Osteoblast (primary cell): ENCODE measurements around the gene HBS1L. TPM values are rescaled to one million over a fixed set of nuclear protein-coding genes. Genes with fewer than 3 reads are reported as not detected.
A peak's percentile ranks its signal among the peaks of the same experiment; 100 is the strongest.

Source experiments
- DNase-seq: peaks from one replicate; pipeline ENCODE4 v3.0.0; 2011; ENCODE audit warnings: low spot score, mixed read lengths; ENCODE audit not compliant: insufficient read length; ENCODE audit errors: missing footprints
- H2AFZ ChIP-seq: 2 replicates; pipeline ENCODE4 v1.6.0; 2011; ENCODE audit warnings: mild to moderate bottlenecking, low read length
- H3K27ac ChIP-seq: 2 replicates; pipeline ENCODE4 v1.5.1; 2011; ENCODE audit warnings: mild to moderate bottlenecking, low read depth, low read length, moderate library complexity
- H3K27me3 ChIP-seq: 2 replicates; pipeline ENCODE4 v1.6.0; 2012; ENCODE audit warnings: mild to moderate bottlenecking, control low read depth, inconsistent platforms, low read length, moderate library complexity; ENCODE audit not compliant: insufficient read depth
- H3K36me3 ChIP-seq: 2 replicates; pipeline ENCODE4 v1.5.1; 2011; ENCODE audit warnings: mild to moderate bottlenecking, low read length, control low read depth, moderate library complexity; ENCODE audit not compliant: insufficient read depth
- H3K4me1 ChIP-seq: 2 replicates; pipeline ENCODE4 v1.5.1; 2011; ENCODE audit warnings: mild to moderate bottlenecking, low read length, control low read depth, moderate library complexity; ENCODE audit not compliant: insufficient read depth
- H3K4me2 ChIP-seq: 2 replicates; pipeline ENCODE4 v1.6.0; 2011; ENCODE audit warnings: mild to moderate bottlenecking, low read length; ENCODE audit not compliant: insufficient read depth
- H3K4me3 ChIP-seq: fragments of 200-600 bp; sonication (generic); 3 replicates; pipeline ENCODE4 v1.5.1; 2012; ENCODE audit warnings: mild to moderate bottlenecking, low read length, inconsistent platforms; ENCODE audit not compliant: insufficient read depth
- H3K79me2 ChIP-seq: 2 replicates; pipeline ENCODE4 v1.6.0; 2012; ENCODE audit warnings: mild to moderate bottlenecking, low read length, control low read depth, inconsistent platforms; ENCODE audit not compliant: insufficient read depth
- H3K9me3 ChIP-seq: 2 replicates; pipeline ENCODE4 v1.5.1; 2011; ENCODE audit warnings: low read depth, low read length, control low read depth
- H4K20me1 ChIP-seq: 2 replicates; pipeline ENCODE4 v1.6.0; 2012; ENCODE audit warnings: mild to moderate bottlenecking, low read length, control low read depth; ENCODE audit not compliant: insufficient read depth
- CTCF ChIP-seq: IDR thresholded peaks from 2 replicates; pipeline ENCODE4 v1.5.1; 2011; ENCODE audit warnings: mild to moderate bottlenecking, low read depth, low read length, moderate library complexity; ENCODE audit errors: extremely low read depth
- total RNA-seq: library from RNA; depleted of rRNA; stranded (reverse); fragments of >200 nt; gene quantifications from 2 replicates; pipeline ENCODE4 v1.2.3, GENCODE V29; 2012

HBS1L gene
- total RNA-seq, 1 donor = 94.8 TPM

- Histone ChIP-seq H3K4me2 (no peak overlapping the region), H3K27me3 (no peaks in the 10 kb centered on the region), H3K9me3 (no peaks in the 10 kb centered on the region), H3K4me3 (no peak overlapping the region), H2AFZ (no peak overlapping the region), H3K4me1 (no peaks in the 10 kb centered on the region), H3K36me3 (no peaks in the 10 kb centered on the region), H4K20me1 (no peaks in the 10 kb centered on the region), H3K27ac (no peak overlapping the region), H3K79me2 (no peaks in the 10 kb centered on the region)
- no peak for TF ChIP-seq CTCF
- DNase-seq = no peak
Observed at GRCh38 chr6:135006386-135006914, 48.2 kb downstream of the HBS1L start.

- Histone ChIP-seq H3K27me3 (no peaks in the 10 kb centered on the region), H4K20me1 (no peaks in the 10 kb centered on the region), H3K9me3 (no peaks in the 10 kb centered on the region), H3K27ac (no peak overlapping the region), H3K79me2 (no peaks in the 10 kb centered on the region), H3K4me3 (no peak overlapping the region), H2AFZ (no peak overlapping the region), H3K4me2 (no peak overlapping the region), H3K36me3 (no peaks in the 10 kb centered on the region), H3K4me1 (no peaks in the 10 kb centered on the region)
- no peak for TF ChIP-seq CTCF
- no peak for DNase-seq
Observed at GRCh38 chr6:135004399-135004798, 50.2 kb downstream of the HBS1L start.

- Histone ChIP-seq H2AFZ (no peak overlapping the region), H3K79me2 (no peaks in the 10 kb centered on the region), H3K36me3 (no peaks in the 10 kb centered on the region), H3K4me3 (no peak overlapping the region), H3K27me3 (no peaks in the 10 kb centered on the region), H4K20me1 (no peaks in the 10 kb centered on the region), H3K4me2 (no peak overlapping the region), H3K9me3 (no peaks in the 10 kb centered on the region), H3K4me1 (no peaks in the 10 kb centered on the region), H3K27ac (no peak overlapping the region)
- DNase-seq = no peak
- TF ChIP-seq CTCF = no peak
Observed at GRCh38 chr6:135002974-135003703, 51.5 kb downstream of the HBS1L start.

GRCh38 chr6:135002229-135002844 lies 52.3 kb downstream of the HBS1L start:
- H3K79me2 ChIP-seq = no peaks in the 10 kb centered on the region
- H3K27me3 ChIP-seq = no peaks in the 10 kb centered on the region
- no peak for DNase-seq
- peak; percentile 69 for TF ChIP-seq CTCF
- H4K20me1 ChIP-seq = no peaks in the 10 kb centered on the region
- no peak overlapping the region for H3K4me2 ChIP-seq
- no peaks in the 10 kb centered on the region for H3K9me3 ChIP-seq
- no peak overlapping the region for H3K27ac ChIP-seq
- no peak overlapping the region for H2AFZ ChIP-seq
- peaks cover under 1% of the 10 kb centered on the region for H3K36me3 ChIP-seq
- no peak overlapping the region for H3K4me3 ChIP-seq
- H3K4me1 ChIP-seq = no peaks in the 10 kb centered on the region
